Erythroblast (primary cell): ENCODE results near the gene MOB4.
A peak's percentile ranks its signal among the peaks of the same experiment; 100 is the strongest.

ENCODE experiments used
- DNase-seq, 2 experiments: peaks; one replicate each; lab custom pipeline; 2025; lab: John Stamatoyannopoulos, UW
- GATA1 ChIP-seq: IDR thresholded peaks from 2 replicates; pipeline ENCODE4 v1.6.1; 2011; ENCODE audit warnings: low read depth, mild to moderate bottlenecking, control low read depth, low read length, moderate library complexity
- POLR2A ChIP-seq: IDR thresholded peaks from 2 replicates; pipeline ENCODE4 v1.6.1; 2011; ENCODE audit warnings: mild to moderate bottlenecking, low read length

The MOB4 gene

GRCh38 chr2:197591339-197592072 is 75.6 kb downstream of the MOB4 start:
- TF ChIP-seq GATA1 (no peak), POLR2A (no peak)
- DNase-seq = no peak

DNA sequence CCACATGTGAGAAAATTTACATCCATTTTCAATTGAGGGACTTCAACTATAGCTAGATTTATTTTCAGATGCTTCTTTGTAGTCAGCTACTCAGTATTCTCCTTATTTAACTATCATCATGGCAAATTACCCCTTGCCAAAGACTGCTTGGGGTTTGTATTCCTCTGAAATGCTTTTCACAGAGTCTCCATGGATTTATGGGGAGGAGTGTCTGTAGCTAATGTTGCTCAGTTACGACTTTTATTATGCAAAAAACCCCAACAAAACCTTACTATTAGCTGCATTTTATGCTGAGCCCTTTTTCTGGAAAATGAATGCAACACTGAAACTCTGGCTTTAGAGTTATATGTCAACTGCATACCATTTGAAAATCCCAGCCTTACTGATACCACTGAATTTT is 80.9 kb downstream of the MOB4 start:
- DNase-seq = no peak
- TF ChIP-seq POLR2A (no peak), GATA1 (no peak)

DNA sequence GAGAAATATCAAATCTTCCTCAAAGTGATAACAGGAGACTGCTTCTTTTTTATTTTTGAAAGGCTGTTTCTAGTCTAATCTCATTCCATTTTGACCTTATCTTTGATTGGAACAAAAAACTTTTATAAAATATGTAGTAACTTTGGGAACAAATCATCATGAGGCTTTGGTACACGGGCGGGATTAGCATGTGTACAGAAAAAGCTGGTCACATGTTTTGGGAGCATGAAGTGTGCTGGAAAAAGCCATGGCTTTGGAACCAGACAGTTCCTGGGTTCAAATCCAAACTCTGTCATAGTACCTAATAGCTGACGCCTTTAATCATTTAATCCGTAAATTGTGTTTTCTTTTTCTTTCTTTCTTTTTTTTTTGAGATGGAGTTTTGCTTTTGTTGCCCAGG is 81.3 kb downstream of the MOB4 start:
- no peak for TF ChIP-seq POLR2A
- TF ChIP-seq GATA1 = no peak
- DNase-seq = no peak

- TF ChIP-seq POLR2A (no peak), GATA1 (no peak)
These were observed 82.6 kb downstream of the MOB4 start for GRCh38 chr2:197598450-197598849.

GRCh38 chr2:197599285-197599965 is 83.6 kb downstream of the MOB4 start:
- peak; percentile 54 to 55 for DNase-seq
- TF ChIP-seq POLR2A = no peak
- TF ChIP-seq GATA1 = no peak

More at GRCh38 chr2:197598450-197598849, 82.6 kb downstream of the MOB4 start:
- no peak for DNase-seq

DNA sequence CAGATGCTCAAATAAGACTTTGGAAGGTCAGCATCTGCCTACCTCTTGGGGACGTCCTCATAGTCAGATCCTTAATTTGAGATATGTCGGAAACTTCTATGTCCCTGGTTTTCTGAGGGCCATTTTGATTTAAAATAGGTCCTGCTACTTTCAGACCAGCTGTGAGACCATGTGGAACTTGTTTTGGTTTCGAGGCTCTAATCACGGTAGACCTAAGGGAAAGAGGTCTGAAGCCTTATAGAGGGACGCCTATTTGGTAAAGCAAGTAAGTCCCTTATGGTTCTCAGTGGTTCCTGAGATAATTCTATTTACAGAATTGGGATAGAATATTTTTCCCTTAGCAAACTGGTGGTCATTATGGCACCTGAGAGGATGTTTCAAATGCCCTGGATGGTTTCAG is 84.4 kb downstream of the MOB4 start:
- no peak for DNase-seq
- TF ChIP-seq GATA1 = no peak
- no peak for TF ChIP-seq POLR2A

DNA sequence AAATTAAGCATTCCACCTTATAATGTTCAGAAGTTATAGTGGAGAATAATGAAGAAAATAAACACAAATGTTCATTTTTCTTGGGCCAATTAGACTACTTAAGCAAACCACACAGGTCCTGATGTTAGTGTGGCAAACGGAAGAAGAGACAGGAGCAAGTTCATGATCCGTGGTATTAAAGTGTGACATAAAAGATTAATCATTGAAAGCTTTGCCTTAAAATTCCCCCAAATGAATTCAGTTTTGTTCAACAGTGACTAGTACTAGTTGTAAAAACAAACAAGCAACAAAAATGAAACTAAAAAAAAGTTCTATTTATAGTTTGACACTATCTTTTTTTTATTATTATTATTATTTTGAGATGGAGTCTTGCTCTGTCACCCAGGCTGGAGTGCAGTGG is 85.9 kb downstream of the MOB4 start:
- TF ChIP-seq POLR2A (no peak), GATA1 (no peak)
- no peak for DNase-seq
